Activated naive CD4-positive, alpha-beta T cell (primary cell): ENCODE measurements around the gene AASS.
"Not testable (repeated sequence)": the region's sequence is repeated elsewhere in the genome, so short reads cannot be mapped to it uniquely, and the experiment has no call there.

Experiments used
- DNase-seq, 4 experiments: peaks; one replicate each; lab custom pipeline; 2025; lab: John Stamatoyannopoulos, UW

The AASS gene

GRCh38 chr7:122143751-122144711 lies at the start of gene AASS:
Gene AASS (minus strand): TSS chr7:122144249. CDS start chr7:122133726, 10,523 bp downstream.
- DNase-seq, result peak; percentile 13 to 68 (median 28)

- DNase-seq, result no peak
Measured at GRCh38 chr7:122188785-122189184, 44.7 kb upstream of the AASS start.

DNA sequence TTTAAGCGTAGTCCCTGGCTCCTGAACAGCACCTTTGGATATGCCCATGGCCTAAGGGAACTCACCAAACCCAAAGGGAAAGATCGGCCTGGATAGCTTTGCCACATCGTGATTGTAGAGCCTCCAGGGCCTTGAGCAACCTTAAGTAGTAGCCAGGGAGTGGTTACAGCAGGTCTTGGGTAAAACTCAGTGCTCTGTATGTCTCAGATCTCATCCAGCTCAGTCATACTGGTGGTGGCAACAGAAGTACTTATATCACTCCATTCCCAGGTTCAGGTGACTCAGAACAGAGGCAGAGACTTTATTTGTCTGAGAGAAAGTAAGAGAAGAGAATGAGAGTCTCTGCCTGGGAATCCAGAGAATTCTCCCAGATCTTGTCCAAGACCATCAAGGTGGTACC lies 39.1 kb upstream of the AASS start:
- DNase-seq, result no peak

- no peak for DNase-seq
Measured at GRCh38 chr7:122182081-122182480, 38.0 kb upstream of the AASS start.

- not testable (repeated sequence) for DNase-seq
Measured at GRCh38 chr7:122172144-122172543, 28.1 kb upstream of the AASS start.

DNA sequence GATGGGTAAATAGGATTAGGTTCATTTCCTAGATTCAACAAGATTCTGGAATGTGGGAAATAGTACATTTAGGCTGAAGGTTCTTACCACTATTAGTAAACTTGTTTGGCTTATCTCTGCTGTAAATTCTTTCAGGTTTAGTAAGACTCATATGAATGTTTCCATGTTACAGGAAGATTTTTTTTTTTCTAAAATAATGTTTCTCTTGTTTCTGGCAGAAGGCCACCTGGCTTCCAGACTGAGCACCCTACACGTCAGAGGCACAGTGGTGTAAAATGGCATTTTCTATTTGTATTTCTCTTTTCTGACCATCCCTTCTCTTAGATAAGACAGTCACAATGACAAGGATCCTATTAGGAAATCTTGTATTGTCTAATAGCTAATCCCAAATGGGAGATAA lies 22.7 kb upstream of the AASS start:
- no peak for DNase-seq

GRCh38 chr7:122166275-122166674 lies 22.2 kb upstream of the AASS start:
- no peak for DNase-seq

DNA sequence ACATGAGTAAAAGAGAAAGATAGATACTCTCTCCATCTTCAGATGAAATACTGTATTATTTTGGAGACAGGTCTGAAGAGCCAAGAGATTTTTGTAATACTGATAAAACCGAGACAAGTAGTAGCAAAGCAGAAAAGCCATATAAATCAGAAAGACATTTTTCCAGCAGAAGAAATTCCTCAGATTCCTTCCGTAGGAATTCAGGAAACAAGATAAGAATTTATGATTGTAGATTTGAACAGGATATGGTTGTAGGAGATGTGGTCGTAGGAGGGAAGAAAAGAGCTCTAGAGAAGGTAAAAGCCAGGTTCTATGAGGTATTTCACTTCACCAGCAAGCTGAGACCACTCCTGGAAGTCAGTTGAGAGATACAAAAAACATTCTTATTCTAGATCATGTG lies 17.6 kb upstream of the AASS start:
- no peak for DNase-seq

GRCh38 chr7:122155566-122155965 lies 11.5 kb upstream of the AASS start:
- DNase-seq, result no peak

GRCh38 chr7:122148878-122149277 lies 4.8 kb upstream of the AASS start:
- DNase-seq, result no peak

DNA sequence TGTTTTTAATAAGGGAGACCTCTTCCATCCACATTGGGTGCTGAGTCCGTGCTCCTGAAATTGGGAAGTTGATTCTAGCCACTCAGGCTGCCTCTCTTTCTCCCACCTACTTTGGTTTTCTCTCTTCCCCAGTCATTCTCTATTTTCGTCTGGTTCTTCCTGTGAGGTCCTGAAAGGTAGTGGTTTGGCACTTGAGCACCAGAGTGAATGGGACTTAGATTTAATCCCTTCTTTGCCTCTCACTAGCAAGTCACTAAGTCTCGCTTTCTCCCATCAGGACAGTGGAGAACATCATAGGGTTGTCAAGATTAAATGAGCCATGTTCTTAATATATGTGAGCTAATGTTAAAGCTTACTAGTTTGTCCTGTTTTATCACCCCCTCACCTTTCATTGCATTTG lies 4.0 kb upstream of the AASS start:
- DNase-seq, result no peak

DNA sequence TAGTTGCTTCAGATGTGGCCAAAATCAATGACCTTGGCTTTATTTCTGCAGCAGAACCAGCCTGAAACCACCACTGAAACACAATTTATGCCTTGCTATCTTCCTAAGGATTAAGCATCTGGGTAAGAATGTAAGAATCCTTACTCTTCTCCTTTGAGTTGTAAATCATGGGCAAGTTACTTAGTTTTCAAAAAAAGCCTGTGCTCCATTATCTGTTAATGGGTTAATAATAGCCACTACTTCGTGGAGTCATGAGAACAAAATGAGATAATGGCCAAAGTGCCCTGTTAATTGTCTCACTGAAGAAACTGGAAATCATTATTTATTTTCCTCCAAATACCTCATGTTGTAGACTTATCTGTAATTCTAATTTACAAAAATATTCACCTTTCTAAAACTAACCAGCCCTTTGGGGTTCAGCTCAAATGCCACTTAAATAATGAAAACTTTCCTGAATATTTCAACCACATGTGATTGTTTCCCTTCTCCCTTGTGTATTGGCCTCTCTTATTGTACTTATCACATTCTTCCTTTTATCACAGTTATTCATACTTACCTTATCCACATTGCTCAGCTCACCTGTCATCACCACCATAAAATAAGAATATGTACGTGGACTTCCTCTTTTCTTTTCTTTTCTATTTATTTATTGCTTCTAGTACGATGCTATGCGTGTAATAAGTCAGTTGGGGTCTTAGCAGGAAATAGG lies 2.0 kb upstream of the AASS start:
- no peak for DNase-seq

- DNase-seq, result peak in 1 of 4 experiments; percentile 1
Measured at GRCh38 chr7:122143376-122143750, 686 bp downstream of the AASS start.

DNA sequence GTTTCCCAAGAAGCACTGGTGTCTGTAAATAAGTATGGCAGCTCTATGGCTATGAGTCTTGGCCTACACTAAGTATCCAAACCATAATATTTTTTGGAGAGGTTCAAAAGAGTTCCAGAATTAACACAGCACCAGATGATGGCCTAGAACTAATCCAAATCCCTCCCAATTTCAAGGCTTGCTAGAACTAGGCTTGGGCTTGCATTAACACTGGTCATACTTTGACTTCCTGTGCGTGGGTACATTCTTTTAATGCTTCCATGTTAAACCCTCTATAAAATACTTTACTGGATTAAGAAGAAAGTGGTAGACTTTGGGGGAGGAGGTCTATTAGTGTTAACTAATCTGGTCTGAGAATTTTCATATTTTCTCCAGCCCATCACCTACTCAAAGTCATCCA lies 3.1 kb downstream of the AASS start:
- DNase-seq, result no peak

DNA sequence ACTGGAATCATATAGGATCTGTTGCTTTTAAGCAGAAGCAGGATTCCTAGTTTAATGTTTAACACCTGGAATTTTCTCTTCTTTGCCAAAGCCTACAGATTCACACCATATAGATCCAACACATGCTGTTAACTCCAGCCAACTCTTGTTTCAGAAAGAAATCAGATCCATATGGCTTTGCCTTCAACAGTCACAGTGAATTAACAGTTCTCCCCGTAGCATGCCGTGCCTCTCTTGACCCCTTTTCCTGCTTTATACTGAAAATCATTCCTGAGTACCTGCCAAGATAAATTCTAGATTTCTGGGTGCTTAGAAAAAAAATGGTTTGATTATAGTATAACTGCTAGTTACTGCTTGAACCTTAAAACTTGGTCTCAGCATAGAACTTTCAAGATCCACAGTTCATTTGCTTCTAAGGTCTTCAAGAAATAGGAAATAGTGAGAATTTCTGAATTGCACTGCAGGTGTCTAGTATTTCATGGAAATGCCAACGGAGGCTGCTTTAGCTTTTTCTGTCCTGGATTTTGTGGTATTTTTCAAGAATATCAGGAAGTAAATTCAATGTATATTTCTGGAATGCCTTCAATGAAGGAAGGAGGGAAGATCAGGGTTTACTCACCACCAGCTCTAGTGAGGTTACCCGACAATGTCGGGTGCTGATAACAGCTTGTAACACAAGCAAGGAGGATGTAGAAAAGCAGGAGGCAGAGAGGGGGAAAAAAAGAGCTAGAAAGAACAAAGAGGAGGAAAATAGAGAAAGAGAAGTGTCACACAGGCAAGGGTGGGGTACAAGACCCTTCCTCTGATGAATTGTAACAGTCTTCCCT lies 6.6 kb downstream of the AASS start:
- DNase-seq, result no peak

DNA sequence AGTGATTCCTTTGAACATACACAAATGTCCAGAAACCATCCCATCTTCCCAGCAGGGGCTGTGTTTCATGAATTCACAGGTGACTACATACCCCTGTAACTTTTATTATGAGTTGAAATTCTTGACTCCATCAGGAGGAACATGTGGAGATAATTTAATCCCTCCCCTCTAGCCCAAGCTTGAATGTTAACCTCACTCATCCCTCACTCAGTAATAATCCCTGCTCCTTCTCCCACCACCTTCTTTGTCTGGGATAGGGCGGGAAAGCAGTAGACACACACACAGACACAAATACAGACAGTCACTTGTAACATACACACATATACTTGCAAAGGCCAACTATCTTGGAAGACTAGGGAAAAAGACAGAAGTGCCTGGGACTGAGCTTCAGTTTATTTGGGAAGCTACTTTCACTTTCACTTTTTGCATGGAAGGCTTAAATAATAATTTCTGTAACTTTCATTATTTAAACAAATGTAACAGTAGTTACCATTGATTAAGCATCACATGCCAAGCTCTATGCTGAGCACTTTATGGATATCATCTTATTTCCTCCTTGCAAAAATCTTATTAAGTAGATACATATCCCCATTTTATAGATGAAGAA lies 7.3 kb downstream of the AASS start:
- DNase-seq, result no peak

- DNase-seq, result no peak
Measured at GRCh38 chr7:122136078-122136477, 8.0 kb downstream of the AASS start.

DNA sequence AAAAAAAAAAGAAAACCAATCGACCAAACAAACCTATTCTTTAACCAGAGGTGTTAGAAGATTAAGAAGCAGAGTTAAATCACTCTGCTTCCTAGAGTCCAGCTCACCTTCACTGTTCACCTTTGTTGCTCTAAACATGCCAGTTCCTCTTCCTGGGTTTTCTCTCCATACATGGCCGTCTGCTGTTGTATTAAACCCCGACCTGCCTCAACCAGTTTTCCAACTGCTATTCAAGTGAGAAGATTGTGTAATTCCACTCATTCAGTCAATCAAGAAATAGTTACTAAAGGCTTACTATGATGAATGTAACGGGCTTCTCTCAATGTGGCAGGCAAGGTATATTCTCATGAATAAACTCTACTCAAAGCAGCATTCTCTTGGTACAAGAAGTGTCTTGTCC lies 8.8 kb downstream of the AASS start:
- no peak for DNase-seq

GRCh38 chr7:122134793-122135192 lies 9.3 kb downstream of the AASS start:
- not testable (repeated sequence) for DNase-seq

DNA sequence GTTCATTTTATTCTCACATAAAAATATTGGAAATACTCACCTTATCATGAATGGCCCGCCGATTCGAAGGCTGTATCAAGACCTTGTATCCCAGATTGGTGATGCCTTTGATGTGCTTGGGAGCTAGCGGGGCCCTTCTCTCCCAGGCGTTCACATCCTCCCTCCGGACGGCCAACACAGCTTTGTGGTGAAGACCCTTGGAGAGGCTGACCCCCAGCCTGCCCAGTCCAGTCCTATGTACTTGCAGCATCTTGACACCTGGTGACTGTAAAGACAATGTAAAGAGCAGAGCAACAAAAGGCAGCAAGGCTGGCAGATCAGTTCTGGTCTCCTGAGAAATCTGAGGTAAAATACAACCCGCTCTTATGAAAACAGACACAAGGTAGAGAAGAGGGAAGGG lies 10.6 kb downstream of the AASS start:
- DNase-seq, result no peak

DNA sequence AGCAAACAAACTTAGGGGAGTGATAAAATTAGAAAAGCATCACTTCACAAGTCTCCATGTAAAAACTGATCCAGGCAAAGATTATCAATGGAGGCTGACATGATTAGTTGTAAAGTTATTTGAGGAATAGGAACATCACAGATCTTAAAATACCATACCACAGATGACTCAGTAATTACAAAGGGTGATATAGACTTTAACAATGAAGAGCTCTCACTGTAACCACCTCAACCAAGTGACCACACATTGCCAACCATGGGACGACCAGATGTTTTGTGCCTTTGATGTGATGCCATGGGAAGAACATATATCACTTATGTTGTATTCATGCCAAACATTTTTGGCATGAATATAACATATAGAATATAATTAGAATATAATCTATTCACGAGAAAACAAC lies 11.7 kb downstream of the AASS start:
- no peak for DNase-seq

DNA sequence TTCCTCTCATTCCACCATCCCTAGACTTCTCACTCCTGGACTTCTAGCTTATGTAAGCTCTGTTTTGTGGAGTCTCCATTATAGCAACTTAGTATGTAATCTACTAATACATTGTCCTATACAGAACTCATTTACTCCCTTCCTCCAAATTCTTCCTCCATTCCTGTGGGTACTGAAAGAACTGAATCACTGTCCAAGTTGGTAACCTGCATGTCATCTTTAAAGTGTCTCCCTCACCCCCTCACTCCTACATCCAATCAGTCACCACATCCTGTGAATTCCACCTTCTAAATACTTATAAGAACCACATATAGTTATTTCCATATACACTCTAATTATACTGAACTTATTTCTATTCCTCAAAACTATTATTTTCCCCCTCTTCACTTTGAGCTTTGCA lies 20.3 kb downstream of the AASS start:
- DNase-seq, result no peak
